ENCODE data around the gene SLC7A14.
"Not testable (repeated sequence)": the region's sequence is repeated elsewhere in the genome, so short reads cannot be mapped to it uniquely, and the experiment has no call there.

The SLC7A14 gene

DNA sequence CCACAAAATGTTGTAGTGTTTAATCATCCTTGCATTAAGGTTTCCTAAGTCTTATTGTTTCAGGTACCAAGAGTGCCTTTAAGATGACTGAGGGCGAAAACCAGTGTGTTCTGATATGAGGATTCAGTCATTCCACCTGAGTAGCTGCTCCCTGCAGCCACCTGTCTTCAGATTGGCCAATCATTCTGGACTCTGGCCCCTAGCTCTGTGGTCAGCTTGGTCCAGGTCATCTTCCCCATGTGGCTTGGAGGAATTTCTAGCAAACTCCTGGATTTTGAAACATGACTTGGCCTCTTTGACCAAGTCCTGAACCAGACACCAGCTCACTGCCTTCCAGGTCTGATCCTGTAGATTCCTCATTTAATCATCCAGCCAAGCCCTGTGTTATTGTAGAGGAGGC, 7.8 kb upstream of the SLC7A14 start:
- DNase-seq (ENCODE audit: low read depth in 2 of 2), result no peak

DNA sequence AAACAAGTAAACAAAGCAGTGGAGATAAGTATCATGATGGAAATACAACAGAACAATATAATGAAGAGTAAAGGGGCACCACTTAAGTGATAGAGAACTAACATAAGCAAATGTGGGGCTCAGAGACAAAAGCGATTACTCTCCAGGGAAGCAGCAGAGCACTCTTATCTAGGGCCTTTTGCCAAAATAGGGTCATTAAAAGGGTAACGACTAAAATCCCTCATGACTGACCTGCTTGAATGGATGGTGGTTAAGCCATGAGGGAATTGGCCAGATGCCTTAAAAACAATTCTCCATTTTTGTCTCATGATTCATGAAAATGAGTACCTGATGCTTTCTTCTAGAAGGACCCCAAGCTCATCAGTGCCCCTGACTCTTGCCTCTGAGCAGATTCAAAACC, 3.2 kb upstream of the SLC7A14 start:
- no peak for DNase-seq (ENCODE audit: low read depth in 2 of 2)

DNA sequence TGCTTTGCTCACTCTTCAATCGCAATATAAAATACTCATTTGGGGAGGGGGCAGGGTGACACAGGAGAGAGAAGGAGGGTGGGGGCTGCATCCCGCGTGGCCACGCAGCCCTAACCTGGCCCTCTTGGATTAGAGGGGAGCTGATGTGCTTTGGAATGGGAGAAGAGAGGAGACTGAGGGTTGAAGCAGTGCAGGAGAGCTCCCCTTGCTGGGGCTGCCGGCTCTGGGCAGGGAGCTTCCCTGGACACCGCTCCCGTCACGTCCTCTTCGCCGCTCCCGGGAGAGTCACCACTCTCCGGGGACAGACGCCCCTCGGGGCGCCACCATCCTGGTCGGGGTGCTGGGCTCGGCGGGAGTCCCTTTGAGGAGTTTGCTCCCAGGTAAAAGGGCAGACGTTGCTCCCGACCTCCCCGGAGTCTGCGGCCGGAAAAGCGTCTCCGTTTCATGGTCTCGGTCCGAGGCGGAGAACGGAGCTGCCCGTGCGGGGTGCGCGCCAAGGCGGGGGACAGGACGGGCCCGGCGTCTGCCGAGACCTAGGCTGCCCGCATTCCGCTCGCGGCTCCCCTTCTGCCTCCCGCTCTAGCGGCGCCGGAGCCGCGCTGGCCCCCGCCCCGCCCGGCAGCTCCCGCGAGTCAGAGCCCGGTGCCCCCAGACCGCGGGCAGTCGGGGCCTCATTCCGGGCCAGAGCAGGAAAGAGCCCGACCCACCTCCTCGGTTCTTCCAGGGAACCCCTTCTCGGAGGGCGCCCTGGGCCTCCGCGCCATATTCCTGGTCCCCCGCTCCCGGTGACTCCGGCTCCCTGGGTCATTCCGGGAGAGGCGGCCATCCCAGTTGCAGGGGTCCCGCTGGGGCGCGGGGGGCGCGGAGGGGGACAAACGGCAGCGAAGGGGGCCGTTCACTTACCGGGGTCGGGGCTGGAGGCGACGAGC, 603 bp downstream of the SLC7A14 start:
- DNase-seq (ENCODE audit: low read depth in 2 of 2), result no peak

DNA sequence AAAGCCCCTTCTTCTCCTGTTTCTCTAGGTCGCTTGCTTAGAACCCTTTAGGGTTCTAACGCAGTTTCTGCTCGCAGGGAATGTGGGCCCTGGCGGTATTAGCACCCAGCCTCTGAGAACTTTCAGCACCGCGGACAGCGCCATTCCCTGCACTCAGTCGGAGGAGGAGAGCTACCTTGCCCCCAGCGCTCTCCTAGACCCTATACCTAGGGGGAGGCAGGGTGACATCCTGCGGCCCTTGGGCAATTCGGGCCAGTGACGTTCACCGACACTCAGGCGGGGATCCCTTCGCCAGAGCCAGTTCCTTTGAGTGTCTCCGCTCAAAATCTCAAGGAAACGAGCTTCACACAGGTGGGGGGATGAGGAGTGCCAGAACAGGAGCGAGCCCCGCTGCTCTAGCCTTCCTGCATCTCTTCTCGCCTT, 1.3 kb downstream of the SLC7A14 start:
- peak in 1 of 2 experiments; percentile 54 for DNase-seq (ENCODE audit: low read depth in 2 of 2)

DNA sequence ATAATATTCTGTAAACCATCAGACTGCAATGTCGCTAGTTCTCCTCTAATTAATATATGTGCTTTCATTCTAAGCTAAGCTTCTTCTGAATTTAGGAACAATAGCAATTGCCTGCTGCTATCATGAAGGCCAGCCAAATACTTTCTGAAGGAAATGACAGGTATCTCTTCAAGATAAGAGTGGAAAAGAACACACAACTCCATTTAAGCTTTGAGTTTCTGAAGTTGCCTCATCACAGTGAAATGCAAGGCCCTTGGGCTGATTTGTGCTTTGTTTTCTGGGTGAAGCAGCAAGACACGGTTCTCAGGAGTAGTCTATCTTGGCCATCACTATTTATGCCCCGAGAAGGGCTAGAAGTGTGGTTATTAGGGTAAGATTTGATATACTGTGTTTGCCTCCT, 6.2 kb downstream of the SLC7A14 start:
- DNase-seq (ENCODE audit: low read depth in 2 of 2), result no peak

DNA sequence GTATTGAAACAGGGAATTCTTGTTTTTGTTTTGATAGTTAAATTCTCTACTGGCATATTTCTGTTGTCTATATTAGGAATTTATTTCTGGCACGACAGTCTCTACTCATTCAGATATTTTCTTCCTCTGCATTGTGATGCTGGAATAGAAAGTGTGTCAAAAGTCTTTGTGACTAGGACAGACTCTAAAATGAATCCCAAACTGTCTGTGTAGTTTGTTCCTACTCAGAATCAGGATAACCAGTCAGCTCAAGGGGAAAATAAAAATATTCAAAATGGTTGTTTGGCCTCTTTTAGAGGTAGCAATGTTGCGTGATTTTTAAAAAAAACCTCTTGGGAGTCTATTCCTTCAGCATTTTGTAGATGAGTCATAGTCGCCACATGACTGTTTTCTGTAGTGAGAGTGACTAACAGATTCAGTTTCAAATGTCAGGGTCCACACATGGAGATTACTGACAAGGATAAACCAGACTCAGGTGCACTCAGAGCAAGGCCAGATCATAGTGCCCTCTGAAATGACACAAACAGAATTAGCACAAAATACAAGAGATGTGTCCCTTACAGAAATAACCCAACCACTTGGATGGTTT, 13.1 kb downstream of the SLC7A14 start:
- peak in 1 of 2 experiments; percentile 4 for DNase-seq (ENCODE audit: low read depth in 2 of 2)

DNA sequence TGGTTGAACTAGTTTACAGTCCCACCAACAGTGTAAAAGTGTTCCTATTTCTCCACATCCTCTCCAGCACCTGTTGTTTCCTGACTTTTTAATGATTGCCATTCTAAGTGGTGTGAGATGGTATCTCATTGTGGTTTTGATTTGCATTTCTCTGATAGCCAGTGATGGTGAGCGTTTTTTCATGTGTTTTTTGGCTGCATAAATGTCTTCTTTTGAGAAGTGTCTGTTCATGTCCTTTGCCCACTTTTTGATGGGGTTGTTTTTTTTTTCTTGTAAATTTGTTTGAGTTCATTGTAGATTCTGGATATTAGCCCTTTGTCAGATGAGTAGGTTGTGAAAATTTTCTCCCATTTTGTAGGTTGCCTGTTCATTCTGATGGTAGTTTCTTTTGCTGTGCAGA, 18.3 kb downstream of the SLC7A14 start:
- not testable (repeated sequence) for DNase-seq (ENCODE audit: low read depth in 2 of 2)

DNA sequence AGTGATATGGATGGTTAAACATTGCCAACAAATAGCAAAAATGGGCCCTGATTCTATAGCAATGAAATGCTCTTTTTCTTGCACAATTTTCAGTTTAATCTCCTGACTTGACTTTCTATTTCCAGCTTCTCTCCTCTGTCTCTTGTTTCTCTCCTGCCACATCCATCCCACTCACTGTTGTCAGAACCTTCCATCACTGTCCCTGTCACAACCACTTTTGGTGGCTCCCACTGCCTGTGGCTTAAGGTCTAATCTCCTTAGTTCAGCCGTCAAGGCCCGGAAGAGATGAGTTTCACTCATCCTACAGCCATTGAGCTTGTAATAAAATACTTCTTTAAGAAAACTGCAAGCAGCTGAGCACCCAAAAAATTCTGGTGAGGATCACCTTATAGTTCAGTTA, 19.5 kb downstream of the SLC7A14 start:
- DNase-seq (ENCODE audit: low read depth in 2 of 2), result no peak

DNA sequence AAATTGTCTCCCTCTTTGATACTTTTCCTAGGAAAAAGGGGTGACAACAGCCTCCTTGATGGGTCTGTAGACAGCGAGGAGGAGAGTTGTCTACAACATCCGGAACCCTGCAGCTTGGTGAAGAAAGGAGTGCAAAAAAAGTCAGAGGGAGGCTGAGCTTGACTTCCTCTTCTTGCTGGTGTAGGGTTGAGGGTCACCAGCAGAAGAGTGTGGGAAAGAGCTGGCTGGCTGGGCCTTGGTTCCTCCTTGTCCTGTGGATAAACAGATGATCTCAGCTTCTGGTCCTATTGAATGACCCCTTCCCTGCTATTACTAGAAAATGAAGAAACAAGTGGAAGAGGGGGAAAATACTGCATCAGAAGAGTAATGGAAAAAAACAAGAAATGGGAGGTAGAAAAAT, 20.4 kb downstream of the SLC7A14 start:
- DNase-seq (ENCODE audit: low read depth in 2 of 2), result no peak

DNA sequence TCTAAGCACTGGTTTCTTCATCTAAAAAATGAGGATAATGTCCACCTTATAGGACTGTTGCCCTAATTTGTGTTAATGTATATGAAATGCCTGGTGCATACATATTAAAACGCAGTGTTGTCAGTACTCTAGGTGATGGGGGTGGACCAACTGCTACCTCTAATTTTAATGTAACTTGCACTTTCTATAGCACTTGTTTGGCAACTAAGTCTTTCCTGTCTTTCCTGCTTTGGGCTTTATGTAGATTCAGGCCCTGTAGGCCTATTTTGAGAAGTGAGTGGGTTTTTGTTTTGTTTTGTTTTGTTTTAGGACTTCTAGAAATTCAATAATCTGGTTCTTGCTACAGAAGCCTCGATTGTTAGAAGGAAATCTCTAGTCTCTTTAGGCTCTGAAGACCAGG, 21.2 kb downstream of the SLC7A14 start:
- DNase-seq (ENCODE audit: low read depth in 2 of 2), result no peak

DNA sequence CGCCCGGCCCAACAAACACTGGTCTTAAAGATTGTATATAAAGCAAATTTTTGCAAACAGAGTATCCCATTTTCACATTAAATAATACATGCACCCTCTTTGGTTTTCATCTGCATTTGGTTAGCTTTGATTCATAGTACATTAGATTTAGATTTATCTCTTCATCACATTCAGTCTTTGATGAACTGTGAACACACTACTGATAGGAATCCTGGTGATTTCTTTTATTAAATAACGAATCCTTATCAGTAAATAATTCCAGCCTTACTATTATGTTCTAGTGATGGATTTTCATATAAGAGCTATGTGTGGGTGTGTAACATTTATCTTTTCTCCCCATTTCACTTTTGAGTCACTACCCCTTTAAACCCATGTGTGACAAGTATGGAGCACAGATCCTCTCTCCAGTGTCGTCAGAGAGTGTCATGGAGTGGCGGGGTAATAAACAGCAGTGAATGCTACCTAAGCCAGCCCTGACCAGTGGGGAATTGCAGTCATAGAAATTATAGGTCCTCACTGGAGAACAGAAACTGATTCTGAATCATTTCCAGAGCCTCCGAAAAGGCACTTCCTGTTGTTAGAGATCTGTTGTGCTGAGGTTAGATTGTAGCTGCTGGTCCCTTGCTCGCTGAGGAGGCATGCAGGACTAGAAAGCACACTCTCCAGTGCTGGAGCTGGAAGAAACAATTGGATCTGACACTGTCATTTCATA, 22.0 kb downstream of the SLC7A14 start:
- DNase-seq (ENCODE audit: low read depth in 2 of 2), result no peak

DNA sequence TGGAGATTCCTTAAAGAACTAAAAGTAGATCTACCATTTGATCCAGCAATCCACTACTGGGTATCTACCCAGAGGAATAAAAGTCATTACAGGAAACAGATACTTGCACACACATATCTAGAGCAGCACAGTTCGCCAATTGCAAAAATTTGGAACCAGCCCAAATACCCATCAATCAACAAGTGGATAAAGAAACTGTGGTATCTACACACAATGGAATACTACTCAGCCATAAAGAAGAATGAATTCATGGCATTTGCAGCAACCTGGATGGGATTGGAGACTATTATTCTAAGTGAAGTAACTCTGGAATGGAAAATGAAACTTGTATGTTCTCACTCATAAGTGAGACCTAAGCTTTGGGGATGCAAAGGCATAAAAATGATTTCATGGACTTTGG, 23.8 kb downstream of the SLC7A14 start:
- no peak for DNase-seq (ENCODE audit: low read depth in 2 of 2)

DNA sequence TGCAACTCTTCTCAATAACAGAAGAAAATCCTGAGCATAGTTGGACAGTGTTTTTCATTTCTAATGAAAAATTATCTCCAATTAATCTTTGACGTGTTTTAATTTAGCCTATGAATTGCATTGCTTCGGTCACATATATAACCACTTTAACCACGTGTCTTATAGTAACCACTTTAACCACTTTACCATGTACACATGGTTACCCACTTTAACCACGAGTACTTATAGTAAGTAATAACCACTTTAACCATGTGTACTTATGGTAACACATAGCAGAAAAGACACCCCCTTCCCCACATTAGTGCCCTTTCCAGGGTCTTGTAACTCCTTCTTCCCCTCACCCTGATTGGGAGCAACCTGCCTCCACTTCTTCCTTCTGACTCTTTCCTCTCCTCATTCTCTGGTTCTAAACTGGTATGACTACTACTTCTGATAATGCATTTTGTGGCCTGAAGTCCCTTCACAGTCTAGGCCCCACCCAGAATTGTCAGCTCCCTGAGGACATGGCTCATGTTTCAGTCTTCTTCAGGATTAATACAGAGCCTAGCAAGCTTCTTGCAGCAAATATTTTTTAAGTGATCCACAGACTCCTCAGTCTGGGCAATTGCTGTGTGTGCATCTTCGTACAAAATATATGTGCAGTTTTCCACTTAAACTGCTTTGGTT, 25.0 kb downstream of the SLC7A14 start:
- DNase-seq (ENCODE audit: low read depth in 2 of 2), result no peak

DNA sequence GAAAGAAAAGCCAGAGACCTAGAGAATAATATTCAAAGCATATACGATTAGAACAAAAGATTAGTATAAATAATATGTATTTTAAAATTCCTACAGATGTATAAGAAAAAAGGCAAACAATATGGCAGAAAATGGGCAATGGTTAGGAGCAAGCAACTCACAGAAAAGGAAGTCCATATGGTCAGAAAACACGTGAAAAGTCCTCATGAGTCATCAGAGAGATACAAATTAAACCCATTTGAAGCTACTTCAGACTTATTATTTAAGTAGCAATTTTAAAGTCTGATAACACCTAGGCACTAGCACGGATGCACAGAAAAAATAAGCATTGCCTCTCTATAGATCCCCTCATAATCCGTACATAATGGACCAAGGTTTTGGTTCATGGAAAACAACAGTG, 25.6 kb downstream of the SLC7A14 start:
- no peak for DNase-seq (ENCODE audit: low read depth in 2 of 2)

DNA sequence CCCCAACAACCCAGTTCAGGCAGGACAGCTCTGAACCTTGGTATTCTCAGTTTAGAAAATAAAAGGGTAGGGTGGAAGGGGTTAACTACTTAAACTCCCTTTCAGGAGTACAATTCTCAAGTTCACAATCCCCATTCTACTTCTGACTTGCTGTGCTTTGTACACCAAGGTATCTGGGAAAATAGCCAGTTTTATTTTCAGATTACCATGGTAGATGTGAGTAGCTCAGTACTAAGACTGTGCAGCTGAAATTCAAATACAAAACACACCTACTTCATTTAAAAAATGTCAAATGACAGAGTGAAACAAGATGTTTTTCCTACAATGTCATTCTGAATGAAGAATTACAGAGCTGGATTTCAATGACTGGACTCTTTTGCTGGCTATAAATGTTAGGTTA, 27.4 kb downstream of the SLC7A14 start:
- no peak for DNase-seq (ENCODE audit: low read depth in 2 of 2)

DNA sequence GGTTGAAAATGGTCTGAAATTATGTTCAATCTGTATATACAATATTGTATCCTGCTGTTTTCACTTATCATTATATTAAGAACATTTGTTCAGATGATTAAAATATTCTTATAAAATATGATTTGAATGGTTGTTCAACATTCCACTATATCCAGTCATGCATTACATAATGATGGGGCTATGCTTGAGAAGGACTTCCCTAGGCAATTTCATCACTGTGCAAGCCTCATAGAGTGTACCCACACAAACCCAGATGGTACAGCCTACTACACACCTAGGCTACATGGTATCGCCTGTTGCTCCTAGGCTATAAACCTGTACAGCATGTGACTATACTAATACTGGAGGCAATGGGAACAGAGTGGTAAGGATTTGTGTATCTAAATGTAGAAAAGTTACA, 30.5 kb downstream of the SLC7A14 start:
- no peak for DNase-seq (ENCODE audit: low read depth in 2 of 2)

DNA sequence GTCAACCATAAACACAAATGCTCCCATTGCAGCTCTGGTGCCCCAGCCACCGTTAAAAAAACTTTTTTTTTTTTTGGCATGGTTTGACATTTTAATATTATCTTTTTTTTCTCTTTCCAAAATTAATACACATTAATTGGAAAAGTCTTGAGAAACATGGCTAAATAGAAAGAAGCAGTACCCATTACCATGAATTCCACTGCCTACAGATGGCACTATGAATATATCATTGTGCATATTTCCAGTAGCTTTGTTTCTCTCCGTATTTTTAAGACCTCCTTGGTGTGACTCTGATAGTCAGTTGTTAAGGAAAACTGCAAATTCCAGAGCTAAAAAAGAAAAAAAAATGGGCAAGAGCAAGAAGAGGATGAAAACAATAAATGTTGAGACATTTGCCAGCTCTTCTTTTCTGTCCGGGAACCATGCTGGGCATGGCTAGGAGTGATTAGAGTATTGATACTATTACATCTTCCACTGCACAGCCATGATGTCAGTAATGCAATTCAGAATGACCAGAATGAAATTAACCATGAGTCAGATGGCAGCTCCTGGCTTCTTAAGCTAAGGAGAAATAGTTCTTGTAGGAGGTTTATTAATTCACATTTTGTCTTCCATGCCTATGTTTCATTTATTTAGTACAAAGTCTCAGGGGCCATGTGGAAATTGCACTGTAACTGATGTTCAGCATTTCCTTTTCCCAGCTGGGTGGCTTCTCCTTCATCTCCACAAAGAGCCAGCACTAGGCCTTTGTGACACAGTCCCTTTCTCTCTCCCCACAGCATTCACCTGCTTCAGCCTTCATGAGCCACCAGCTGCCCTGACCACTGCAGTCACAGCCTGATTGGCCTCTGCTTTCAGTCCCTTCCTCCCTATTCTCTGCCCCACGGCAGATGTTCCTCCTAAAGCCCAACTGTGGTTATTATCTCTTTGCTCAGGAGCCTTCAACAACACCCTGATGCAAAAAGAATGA, 31.8 kb downstream of the SLC7A14 start:
- no peak for DNase-seq (ENCODE audit: low read depth in 2 of 2)

DNA sequence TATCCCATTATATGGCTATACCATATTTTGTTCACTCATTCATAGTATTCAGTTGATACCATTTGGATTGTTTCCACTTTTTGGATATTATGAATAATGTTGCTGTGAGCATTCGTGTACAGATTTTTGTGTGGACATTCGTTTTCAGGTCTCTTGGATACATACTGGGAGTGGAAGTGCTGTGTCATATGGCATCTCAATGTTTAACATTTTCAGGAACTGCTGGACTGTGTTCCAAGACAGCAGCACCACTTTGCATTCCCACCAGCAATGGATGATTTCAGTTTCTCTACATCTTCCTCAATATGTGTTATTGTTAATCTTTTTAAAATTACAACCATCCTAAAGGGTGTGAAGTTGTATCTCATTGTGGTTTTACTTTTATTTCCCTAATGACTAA, 34.6 kb downstream of the SLC7A14 start:
- DNase-seq (ENCODE audit: low read depth in 2 of 2), result no peak

DNA sequence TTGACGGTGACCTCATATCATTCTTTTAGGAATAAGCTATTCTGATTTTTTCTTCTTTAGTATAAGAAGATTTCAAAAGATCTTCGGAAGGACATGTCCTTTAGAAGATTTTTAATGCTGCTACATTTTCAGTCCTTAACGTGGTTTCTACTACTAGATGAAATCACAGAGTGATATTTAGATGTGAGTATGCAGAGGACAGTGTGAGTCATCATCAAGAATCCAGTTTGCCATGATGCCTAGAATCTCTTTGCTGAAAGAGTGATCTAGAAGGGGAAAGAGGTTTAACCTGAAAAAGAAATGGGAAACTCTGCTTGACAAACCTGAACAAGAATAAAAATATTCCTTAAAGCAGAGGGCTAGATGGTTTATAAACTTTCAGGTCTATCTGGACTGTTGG, 43.2 kb downstream of the SLC7A14 start:
- DNase-seq (ENCODE audit: low read depth in 2 of 2), result no peak

DNA sequence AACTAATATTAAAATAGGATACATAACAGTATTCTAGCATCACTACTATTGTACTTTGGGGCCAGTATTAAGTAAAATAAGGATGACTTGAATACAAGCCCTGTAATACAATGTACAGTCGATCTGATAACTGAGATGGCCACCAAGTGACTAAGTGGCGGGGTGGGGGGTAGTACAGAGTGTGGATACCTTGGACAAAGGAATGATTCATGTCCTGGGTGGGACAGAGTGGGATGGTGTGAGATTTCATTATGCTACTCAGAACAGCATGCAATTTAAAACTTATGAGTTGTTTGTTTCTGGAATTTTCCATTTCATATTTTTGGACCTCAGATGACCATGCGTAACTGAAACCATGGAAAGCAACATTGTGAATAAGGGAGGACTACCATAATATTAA, 46.0 kb downstream of the SLC7A14 start:
- no peak for DNase-seq (ENCODE audit: low read depth in 2 of 2)

DNA sequence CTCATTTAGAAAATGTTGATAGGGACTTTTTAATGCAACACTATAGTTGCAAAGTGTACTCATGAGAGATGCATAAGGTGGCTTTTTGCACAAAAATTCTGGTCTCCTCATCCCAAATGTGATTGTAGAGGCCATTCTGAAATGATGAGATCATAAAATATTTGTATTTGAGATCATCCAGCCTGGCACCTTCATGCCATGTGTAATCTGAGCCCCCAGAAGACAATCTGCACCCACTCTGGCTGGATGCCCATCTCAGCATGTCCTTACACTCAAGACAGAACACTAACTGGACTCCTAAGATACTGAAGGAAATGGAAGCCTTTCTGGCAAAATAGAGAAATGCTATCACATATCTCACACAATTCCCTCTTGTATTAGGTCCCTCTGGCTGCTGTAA, 49.2 kb downstream of the SLC7A14 start:
- DNase-seq (ENCODE audit: low read depth in 2 of 2), result no peak

Data from stimulated activated CD4-positive, alpha-beta T cell treated with anti-CD3 and anti-CD28 coated beads, Interleukin-12 subunit alpha, Interleukin-12 subunit beta, amount 100 ng/mL, for 24 hours (primary cell).